ENCODE results near the gene HOGA1.
"Not testable (repeated sequence)": the region's sequence is repeated elsewhere in the genome, so short reads cannot be mapped to it uniquely, and the experiment has no call there.

HOGA1 gene

DNA sequence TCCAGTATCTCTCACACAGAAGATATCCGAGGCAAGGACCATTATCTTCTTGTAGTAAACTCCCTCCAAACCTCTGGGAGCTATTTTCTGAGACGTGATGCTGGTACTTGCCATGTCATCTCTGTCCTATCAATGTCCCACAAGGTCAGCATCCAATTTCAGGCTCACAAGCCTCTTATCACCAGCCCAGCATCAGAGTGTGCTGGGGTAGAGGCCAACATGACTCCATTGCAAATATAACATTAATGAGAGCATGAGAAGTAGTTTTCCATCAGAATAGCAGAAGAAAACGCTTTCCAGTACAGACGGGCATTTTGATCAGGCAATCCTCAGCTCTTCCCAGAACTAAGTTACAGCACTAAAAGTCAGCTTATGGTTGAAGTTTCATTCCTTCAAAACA lies 43.5 kb downstream of the HOGA1 start:
- H3K4me3 ChIP-seq (ENCODE audit: low read depth, low read length) = no peak overlapping the region
- no peak for TF ChIP-seq CTCF (conservative IDR thresholded peaks at IDR 0.05; ENCODE audit: low read depth, low read length)
- DNase-seq (ENCODE audit: low read depth) = no peak

DNA sequence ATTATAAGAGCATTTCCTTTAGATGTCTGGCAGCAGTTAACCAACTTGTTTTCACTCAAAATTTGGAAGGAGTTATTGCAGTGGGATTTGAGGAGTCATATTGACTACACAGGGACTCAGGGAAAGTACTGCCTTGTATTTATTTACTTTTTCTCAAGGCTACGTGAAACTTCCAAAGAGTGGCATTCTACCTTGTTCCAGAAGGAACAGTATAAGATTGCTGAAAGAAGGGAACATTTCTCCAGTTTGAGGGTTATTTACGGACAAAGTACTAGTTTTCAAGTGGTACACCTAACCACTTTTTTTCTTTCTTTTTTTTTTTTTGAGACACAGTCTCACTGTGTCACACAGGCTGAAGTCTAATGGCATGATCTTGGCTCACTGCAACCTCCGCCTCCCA lies 44.0 kb downstream of the HOGA1 start:
- H3K4me3 ChIP-seq (ENCODE audit: low read depth, low read length) = no peak overlapping the region
- TF ChIP-seq CTCF (conservative IDR thresholded peaks at IDR 0.05; ENCODE audit: low read depth, low read length) = no peak
- DNase-seq (ENCODE audit: low read depth) = no peak

- DNase-seq (ENCODE audit: low read depth) = no peak
- no peak overlapping the region for H3K4me3 ChIP-seq (ENCODE audit: low read depth, low read length)
- TF ChIP-seq CTCF (conservative IDR thresholded peaks at IDR 0.05; ENCODE audit: low read depth, low read length) = no peak
Observed at GRCh38 chr10:97629289-97629688, 45.1 kb downstream of the HOGA1 start.

GRCh38 chr10:97631098-97631497 lies 46.9 kb downstream of the HOGA1 start:
- DNase-seq (ENCODE audit: low read depth) = no peak
- no peak for TF ChIP-seq CTCF (conservative IDR thresholded peaks at IDR 0.05; ENCODE audit: low read depth, low read length)
- H3K4me3 ChIP-seq (ENCODE audit: low read depth, low read length) = no peak overlapping the region

- peak within 1 kb of the TSS; percentile 95 for H3K4me3 ChIP-seq (ENCODE audit: low read depth, low read length)
- DNase-seq (ENCODE audit: low read depth) = peak; percentile 92
- no peak for TF ChIP-seq CTCF (conservative IDR thresholded peaks at IDR 0.05; ENCODE audit: low read depth, low read length)
Observed at GRCh38 chr10:97632949-97633884, 49.0 kb downstream of the HOGA1 start, which contains the start of gene MORN4. Gene MORN4, minus strand, starts transcription at chr10:97633500. Its CDS starts 13,847 bp downstream, at chr10:97619653.

DNA sequence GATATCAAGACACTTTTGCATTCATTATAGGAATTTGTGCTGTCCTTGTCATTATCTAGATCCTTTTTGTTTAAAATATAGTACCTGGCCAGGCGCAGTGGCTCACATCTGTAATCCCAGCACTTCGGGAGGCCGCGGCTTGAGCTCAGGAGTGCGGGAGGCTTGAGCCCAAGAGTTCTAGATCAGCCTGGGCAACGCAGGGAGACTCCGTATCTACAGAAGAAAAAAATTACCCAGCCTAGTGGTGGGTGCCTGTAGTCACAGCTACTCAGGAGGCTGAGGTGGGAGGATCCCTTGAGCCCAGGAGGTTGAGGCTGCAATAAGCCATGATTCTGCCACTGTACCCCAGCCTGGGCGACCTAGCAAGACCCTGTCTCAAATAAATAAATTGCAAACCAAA lies 49.7 kb downstream of the HOGA1 start:
- H3K4me3 ChIP-seq (ENCODE audit: low read depth, low read length) = peak overlapping the region; percentile 95
- TF ChIP-seq CTCF (conservative IDR thresholded peaks at IDR 0.05; ENCODE audit: low read depth, low read length) = peak; percentile 16
- peak; percentile 7 for DNase-seq (ENCODE audit: low read depth)

DNA sequence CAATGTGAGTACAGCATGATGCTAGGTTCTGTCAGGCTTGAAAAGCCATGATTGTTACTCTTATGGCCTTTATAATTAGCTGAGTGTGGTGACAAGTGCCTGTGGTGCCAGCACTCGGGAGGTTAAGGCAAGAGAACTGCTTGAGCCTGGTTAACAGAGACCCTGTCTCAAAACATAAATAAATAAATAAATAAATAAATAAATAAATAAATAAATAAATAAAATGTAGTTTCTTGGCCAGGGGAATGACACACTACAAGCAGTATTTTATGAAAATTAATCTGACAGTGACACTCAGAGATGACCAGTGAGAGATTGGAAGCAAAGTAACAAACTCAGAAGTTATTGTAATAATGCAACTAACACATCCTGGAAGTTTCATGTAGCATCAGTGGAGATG lies 51.4 kb downstream of the HOGA1 start:
- no peak overlapping the region for H3K4me3 ChIP-seq (ENCODE audit: low read depth, low read length)
- TF ChIP-seq CTCF (conservative IDR thresholded peaks at IDR 0.05; ENCODE audit: low read depth, low read length) = no peak
- DNase-seq (ENCODE audit: low read depth) = no peak

DNA sequence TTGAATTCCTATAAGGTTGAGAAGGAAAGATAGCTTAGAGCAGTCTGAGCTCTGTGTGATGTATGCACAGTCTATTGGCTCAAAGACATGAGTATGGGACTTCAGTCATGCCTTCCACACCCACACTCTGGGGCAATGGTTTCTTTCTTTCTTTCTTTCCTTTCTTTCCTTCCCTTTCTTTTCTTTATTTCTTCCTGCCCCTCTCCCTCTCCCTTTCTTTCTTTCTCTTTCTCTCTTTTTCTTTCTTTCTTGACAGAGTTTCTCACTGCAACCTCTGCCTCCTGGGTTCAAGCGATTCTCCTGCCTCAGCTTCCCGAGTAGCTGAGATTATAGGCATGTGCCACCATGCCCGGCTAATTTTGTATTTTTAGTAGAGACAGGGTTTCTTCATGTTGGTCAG lies 54.9 kb downstream of the HOGA1 start:
- not testable (repeated sequence) for DNase-seq (ENCODE audit: low read depth); H3K4me3 ChIP-seq (ENCODE audit: low read depth, low read length)

All from choroid plexus epithelial cell (primary cell).